ENCODE measurements around the gene NOTCH4.

Gene NOTCH4

DNA sequence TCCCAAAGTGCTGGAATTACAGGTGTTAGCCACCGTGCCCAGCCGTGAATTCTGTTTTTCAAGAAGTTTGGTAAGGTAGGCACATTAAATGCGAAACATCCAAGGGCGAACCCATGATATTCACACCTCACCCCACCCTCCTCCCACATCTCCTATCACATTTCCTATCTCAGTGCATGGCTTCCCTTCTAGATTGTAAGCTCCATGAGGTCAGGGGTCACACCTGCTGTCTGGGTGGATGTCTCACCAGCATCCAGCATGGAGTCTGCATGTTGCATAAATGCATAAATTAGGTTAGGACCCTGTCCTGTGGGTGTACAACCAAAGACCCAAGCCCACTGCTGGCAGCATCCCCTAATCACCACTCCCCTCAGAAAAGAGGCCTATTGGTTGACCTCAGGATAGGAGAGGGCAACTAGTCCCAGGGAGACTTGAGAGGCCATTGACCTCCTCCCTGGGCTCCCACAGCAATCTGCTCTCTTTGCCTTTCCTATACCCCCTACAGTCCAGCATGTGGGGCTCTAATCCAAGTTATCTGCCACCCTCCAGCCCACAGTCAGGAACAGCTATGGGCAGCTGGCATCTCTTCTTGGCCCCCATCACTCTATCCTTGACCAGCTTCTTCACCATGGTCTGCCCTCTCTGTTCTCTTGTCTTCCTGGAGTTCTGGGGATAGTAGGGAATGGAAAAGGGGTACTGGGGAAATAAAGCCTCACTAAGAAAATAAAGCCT is 76.3 kb downstream of the NOTCH4 start:
- in situ Hi-C loops (cut with MboI; ENCODE audit: low sequenced_read_pairs): no loop called here

DNA sequence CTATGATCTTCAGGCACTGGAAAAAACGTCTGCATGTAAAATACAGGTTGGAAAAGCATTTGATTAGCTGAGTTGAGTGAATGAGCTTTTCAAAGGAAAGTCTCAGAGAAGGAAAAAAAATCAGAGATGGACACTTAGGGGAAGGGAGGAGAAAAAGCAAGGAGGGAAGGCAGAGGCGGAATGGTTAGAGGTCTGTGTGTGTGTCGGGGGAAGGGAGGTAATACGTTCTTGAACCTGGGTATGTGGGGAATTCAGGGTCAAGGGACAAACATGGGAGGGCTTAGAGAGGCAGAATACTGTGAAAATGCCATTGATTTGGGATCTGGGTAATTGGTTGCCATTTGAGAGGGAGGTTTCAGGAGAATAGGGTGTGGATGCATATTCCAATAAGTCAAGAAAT is 77.2 kb downstream of the NOTCH4 start:
- in situ Hi-C loops (cut with MboI; ENCODE audit: low sequenced_read_pairs): no loop called here

DNA sequence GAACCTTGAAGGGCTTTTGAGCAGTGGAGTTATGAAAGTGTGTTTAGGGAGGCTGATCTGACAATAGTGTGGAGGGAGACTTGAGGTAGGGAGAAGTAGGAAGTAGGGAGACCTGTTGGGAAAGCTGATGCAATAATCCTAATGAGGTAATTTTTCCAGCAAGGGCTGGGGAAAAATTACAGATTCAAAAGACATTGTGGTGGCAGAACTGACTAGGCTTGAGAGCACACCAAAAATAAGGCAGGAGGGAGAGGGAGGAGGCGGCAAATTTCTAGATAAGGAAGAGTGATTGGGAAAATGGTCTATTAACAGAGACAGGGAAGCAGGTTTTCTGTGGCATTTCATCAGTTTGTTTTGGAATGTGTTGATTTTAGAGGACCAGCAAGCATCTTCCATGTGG is 77.6 kb downstream of the NOTCH4 start:
- in situ Hi-C loops (cut with MboI; ENCODE audit: low sequenced_read_pairs): no loop called here
